MCF 10A (cell line): ENCODE data around the gene CABLES1. TPM values are rescaled to one million over a fixed set of nuclear protein-coding genes. Genes with fewer than 3 reads are reported as not detected.
A peak's percentile ranks its signal among the peaks of the same experiment; 100 is the strongest.

ENCODE experiments used
- BruUV-seq: library from RNA; stranded (reverse); fragments of 400-500 nt; replicated peaks from 2 replicates; lab custom pipeline; 2021; lab: Mats Ljungman, UMichigan
- CTCF ChIA-PET: fragments of 300-600 bp; sonication (Branson Sonifier 250); formaldehyde crosslinking; extraction: SDS; loops from one replicate; lab custom pipeline; 2021; ENCODE audit warnings: antibody characterized with exemption, inconsistent platforms; lab: Yijun Ruan, JAX
- POLR2A ChIA-PET: fragments of 300-600, 350-650 bp; sonication (Branson Sonifier 250); formaldehyde crosslinking; extraction: SDS; loops from one replicate; lab custom pipeline; 2020; ENCODE audit warnings: antibody characterized with exemption, inconsistent platforms; lab: Yijun Ruan, JAX
- DNase-seq: peaks from one replicate; pipeline ENCODE4 v3.0.0-alpha.2; 2018; ENCODE audit not compliant: unreplicated experiment
- H3K27ac Mint-ChIP-seq: one replicate; pipeline ENCODE4 v1.8.0; 2022; ENCODE audit warnings: mild to moderate bottlenecking, low read depth, mixed read lengths; ENCODE audit not compliant: unreplicated experiment
- H3K27me3 Mint-ChIP-seq: one replicate; pipeline ENCODE4 v1.8.0; 2022; ENCODE audit warnings: mixed read lengths; ENCODE audit not compliant: insufficient read depth, unreplicated experiment
- H3K36me3 Mint-ChIP-seq: one replicate; pipeline ENCODE4 v1.8.0; 2022; ENCODE audit warnings: mild to moderate bottlenecking, moderate library complexity, mixed read lengths; ENCODE audit not compliant: insufficient read depth, unreplicated experiment
- H3K4me1 Mint-ChIP-seq: one replicate; pipeline ENCODE4 v1.8.0; 2022; ENCODE audit warnings: mixed read lengths; ENCODE audit not compliant: insufficient read depth, unreplicated experiment
- H3K4me3 Mint-ChIP-seq: one replicate; pipeline ENCODE4 v1.8.0; 2022; ENCODE audit warnings: mild to moderate bottlenecking, moderate library complexity, mixed read lengths; ENCODE audit not compliant: unreplicated experiment
- H3K9me3 Mint-ChIP-seq: one replicate; pipeline ENCODE4 v1.8.0; 2022; ENCODE audit warnings: mixed read lengths; ENCODE audit not compliant: unreplicated experiment
- intact Hi-C: fragments of 100-400 bp; cut with micrococcal nuclease; formaldehyde crosslinking; loops from 2 replicates; pipeline ENCODE4 v1.14.1; 2022
- total RNA-seq: library from RNA; stranded (reverse); gene quantifications from 2 replicates; pipeline ENCODE4 v1.2.3, GENCODE V29; 2022
- TF ChIP-seq, protein P1 (sequence below): fragments of 200-600 bp; IDR thresholded peaks from one replicate; pipeline ENCODE4 v1.8.0; 2022; ENCODE audit warnings: antibody characterized with exemption, mild to moderate bottlenecking; ENCODE audit not compliant: unreplicated experiment

CABLES1 gene
- total RNA-seq, 1 experiment from 2014 or later, result 3.2 TPM

- Mint-ChIP-seq H3K4me1 (peaks cover 21% of the 10 kb centered on the region), H3K9me3 (no peaks in the 10 kb centered on the region), H3K27me3 (no peaks in the 10 kb centered on the region), H3K4me3 (no peak overlapping the region), H3K27ac (peak overlapping the region; percentile 84), H3K36me3 (no peaks in the 10 kb centered on the region)
- DNase-seq, result no peak
- no TSS peak for BruUV-seq
- CTCF ChIA-PET, result interaction anchor here (0.7 to 1.1 kb wide), 3 partner anchors 7 to 279 kb away, joined by 3 to 10 read pairs (median 3); no protein-coding TSS in a partner anchor
- TF ChIP-seq, protein P1, sequence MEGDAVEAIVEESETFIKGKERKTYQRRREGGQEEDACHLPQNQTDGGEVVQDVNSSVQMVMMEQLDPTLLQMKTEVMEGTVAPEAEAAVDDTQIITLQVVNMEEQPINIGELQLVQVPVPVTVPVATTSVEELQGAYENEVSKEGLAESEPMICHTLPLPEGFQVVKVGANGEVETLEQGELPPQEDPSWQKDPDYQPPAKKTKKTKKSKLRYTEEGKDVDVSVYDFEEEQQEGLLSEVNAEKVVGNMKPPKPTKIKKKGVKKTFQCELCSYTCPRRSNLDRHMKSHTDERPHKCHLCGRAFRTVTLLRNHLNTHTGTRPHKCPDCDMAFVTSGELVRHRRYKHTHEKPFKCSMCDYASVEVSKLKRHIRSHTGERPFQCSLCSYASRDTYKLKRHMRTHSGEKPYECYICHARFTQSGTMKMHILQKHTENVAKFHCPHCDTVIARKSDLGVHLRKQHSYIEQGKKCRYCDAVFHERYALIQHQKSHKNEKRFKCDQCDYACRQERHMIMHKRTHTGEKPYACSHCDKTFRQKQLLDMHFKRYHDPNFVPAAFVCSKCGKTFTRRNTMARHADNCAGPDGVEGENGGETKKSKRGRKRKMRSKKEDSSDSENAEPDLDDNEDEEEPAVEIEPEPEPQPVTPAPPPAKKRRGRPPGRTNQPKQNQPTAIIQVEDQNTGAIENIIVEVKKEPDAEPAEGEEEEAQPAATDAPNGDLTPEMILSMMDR, result no peak
- intact Hi-C loops, result no loop called here
- POLR2A ChIA-PET, result interaction anchor here (1.3 kb wide), 1 partner anchor 94 kb away, joined by 5 read pairs; no protein-coding TSS in a partner anchor
Measured at GRCh38 chr18:23260926-23261590, 125.8 kb downstream of the CABLES1 start.

DNA sequence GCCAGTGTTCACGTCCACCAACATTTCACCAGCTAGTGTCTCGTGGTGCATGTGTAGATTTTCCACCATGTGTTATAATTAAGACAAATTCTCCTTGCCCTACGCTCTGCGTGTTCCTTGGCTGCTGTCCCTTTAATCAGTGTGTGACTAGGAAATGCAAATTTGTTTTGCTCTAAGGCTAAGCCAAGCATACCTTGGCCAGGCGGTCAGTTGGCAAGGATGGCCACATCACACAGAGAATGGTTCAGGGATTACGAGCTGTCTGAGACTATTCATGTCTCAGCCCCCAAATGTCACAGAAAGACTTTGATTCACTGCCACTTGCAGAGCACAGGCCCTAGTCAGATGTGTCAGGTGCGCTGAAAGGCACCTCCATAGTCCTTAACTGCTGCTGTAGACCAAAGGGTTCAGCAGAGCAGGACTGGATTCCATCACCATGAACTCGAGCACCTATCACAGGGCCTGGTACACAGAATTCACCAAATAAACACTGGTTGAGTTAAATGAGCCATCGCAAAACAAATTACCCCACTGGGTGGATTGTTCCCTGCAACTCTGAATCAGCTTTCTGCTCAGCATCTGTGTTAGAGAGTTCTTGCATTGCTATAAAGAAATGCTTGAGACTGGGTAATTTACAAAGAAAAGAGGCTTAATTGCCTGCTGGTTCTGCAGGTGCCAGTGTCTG lies 128.4 kb downstream of the CABLES1 start:
- Mint-ChIP-seq H3K4me3 (no peak overlapping the region), H3K36me3 (no peaks in the 10 kb centered on the region), H3K27me3 (no peaks in the 10 kb centered on the region), H3K4me1 (peaks cover 11% of the 10 kb centered on the region), H3K27ac (no peak overlapping the region), H3K9me3 (no peaks in the 10 kb centered on the region)
- POLR2A ChIA-PET, result no interaction called here
- no TSS peak for BruUV-seq
- no peak for DNase-seq
- CTCF ChIA-PET, result no interaction called here
- intact Hi-C loops, result no loop called here
- TF ChIP-seq, protein P1, result no peak

DNA sequence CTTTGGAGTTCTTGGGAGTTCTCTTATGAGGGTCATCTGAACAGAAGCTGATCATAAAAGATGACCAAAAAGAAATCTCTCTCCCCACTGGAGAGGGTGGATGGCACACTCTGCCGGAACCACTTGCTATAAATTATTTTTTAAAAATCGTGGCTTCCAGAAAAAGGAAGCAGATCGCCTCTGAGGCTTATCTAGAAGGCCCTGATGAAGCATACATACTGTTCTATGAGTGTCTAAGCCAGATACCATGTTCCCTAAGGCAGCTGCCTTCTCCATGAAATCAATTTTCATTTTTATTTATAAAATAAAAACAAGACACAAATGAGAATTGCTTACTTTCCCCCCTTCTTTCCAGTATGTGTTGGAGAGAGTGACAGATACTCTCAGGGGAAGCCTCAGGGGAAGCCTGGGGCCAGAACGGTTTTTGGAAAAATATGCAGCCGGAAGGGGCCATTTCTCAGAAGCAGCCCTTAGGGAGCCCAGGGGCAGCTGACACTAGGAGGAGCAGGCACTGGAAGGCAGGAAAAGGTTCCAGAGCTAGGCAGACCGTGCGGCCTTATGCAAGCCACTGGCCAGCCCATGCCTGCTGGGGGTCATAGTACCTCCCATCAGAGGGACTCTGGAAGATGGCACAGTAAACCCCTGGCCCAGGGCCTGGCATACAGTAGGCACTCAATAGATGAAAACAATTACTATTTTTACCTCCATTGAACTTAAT lies 130.6 kb downstream of the CABLES1 start:
- TF ChIP-seq, protein P1, result no peak
- BruUV-seq, result no TSS peak
- no peak overlapping the region for H3K27ac Mint-ChIP-seq
- POLR2A ChIA-PET, result no interaction called here
- H3K4me3 Mint-ChIP-seq, result no peak overlapping the region
- CTCF ChIA-PET, result no interaction called here
- DNase-seq, result no peak
- H3K27me3 Mint-ChIP-seq, result no peaks in the 10 kb centered on the region
- intact Hi-C loops, result no loop called here
- no peaks in the 10 kb centered on the region for H3K36me3 Mint-ChIP-seq
- peaks cover 9% of the 10 kb centered on the region for H3K9me3 Mint-ChIP-seq
- no peaks in the 10 kb centered on the region for H3K4me1 Mint-ChIP-seq
